NOMO-1 (cell line): ENCODE results near the gene SKI.

Source experiments
- DNase-seq, 2 experiments: peaks; one replicate each; lab custom pipeline; 2025; ENCODE audit not compliant: unreplicated experiment in 2 of 2; lab: John Stamatoyannopoulos, UW

The SKI gene

DNA sequence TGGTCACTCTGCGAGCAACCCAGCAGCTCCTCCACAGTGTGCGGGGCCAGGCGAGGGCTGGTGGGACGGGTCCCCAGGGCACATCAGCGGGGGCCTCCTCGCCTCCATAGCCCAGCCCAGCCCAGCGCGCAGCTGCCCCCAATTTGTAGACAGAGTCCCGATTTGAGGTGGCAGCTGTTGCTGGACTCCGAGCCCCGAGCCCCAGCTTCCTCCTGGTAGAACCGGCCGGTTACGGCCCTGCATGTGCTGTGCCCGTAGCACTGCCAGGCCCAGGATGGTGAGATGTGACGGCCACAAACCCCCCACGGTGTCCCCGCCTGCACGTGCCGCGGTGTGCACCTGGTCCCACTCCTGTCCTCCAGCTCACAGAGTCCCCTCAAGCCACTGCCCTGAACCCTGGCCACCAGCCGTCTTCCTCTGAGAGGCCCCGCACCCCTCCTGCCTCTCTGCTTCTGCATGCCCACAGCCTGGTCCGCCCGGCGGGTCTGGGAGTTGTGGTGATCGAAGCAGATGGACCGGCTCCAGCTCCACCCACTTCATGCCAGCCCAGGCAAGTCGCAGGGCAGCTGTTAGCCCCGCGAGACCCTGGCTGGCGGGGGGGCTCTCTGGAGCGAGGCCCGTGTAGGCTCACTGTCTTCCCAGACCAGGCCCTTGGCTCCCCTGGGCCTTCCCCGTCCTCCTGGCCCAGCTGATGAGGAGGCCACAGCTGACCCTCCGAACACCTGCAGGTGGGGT lies 107.8 kb downstream of the SKI start:
- DNase-seq = no peak

DNA sequence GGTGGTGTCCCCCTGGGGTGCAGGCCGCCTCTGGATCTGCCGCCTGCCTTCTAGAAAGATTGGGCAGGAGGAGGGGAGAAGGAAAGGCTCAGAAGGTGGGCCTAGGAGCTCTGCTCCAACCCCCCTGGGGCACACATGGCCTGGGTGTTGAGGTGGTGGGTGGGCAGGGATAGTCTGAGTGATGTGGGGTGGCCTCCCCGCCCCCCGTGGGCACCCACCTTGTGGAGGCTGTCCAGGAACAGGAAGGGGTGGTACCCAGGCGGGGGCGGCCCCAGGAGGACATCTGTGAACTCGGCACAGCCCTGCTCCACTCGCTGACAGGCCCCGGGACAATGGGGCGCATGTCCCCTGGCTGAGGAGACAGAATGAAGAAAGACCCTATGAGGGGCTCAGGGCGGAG lies 108.4 kb downstream of the SKI start:
- DNase-seq = no peak

DNA sequence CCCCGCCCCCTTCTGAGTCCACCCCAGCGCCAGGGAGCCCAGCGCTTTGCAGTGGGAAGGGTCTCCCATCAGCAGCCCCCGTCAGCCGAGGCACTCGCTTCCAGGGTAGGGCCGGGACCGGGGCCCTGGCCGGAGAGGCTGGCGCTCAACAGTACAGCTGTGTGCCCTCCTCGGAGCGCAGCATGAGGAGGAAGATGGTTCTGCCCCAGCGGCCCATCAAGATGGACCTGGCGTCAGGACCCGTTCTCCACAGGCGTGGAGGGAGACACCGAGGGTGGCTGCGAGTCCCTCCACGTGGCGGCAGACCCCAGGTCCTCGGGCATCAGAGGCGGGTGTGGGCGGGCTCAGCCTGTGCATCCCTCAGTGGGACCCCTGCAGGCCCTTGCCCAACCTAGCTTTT lies 109.0 kb downstream of the SKI start:
- no peak for DNase-seq

DNA sequence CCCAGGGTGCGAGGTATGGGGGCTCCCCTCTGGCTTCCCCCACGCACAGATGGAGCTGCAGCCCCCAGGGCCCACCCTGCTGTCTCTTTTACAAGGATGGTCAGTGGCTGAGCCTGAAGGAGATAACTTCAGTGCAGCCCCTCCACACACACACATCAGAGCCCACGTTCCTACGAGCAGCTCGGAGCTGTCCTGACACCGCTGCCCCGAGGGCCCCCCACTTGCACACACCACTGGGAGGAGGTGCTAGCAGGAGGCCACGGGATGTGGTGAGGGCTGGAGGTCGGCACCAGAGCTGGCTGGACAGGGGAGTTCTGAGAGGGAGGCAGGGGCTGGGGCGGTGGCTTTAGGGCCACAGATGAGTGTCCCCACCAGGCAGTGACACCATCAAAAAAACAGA lies 109.4 kb downstream of the SKI start:
- no peak for DNase-seq

DNA sequence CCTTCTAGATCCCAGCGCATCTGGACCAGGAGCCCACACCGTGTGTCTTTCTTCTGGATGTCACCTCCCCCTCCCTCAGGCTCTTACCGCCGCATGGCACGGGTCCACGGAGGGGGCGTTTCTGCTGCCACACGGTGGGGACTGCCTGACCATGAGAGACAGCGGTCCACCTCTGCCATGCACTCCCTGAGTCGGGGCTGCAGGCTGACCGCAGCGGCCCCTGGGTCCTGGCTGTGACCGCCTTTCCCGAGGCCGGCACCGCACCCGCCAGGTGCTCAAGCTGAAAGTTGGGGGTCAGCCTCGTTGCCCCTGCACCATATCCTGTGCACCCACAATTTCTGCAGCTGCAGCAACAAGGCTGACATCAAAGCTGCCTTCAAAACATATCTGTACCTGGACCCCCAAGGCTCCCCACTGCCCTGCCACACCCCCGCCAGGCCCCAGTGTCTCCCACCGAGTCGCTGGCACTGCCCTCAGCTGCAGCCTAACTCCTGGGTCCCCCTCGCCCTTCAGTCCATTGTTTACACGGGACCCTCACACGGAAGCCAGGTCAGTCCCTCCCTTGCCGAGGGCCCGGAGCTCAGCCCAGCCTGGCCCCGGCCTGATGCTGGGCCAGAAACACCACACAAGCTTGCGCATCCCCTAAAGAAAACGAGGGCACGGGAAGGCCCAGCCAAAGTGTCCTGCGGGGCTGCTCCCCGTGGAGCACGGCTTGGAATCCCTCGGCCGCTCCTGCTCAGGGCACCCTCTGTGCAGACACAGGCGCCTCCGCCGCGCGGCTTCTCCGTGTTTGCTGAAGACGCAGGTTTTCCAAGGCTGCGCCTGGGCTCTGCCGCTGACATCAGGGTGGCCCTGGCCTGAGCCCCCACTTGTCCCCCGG lies 111.3 kb downstream of the SKI start:
- DNase-seq = no peak

DNA sequence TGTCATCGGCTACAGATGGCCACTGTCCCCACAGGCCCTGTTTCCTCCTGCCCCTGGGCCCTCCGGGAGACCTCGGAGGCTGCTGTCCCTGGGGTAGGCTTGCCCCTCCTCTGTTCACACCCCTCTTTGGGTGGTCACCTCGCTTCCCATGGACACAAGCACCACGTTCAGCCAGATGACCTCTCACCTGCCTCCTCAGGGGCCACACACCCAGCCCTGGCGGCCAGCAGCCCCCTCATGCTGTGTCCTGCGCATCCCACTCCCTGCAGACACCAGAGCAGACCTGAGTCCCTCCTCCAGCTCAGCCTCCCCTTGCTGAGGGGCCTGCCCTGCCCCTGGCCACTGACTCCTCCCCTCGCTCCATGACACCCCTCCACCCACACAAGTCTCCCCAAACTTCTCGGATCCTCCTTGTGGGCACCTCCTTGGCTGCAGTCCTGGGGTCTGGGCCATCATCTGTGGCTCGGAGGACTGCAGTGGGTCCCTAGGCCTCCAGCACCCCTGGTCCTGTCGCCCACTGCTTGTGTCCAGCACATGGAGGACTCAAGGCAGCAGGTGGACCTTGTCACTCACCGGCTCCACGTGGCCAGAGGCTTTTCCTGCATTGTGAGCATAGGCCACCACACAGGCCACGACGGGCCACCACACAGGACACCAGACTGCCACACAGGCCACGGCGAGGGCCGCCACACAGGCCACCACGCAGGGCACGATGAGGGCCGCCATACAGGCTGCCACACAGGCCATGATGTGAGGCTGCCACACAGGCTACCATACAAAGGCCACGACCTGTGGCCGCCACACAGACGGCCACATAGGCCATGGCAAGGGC lies 112.2 kb downstream of the SKI start:
- DNase-seq = no peak

DNA sequence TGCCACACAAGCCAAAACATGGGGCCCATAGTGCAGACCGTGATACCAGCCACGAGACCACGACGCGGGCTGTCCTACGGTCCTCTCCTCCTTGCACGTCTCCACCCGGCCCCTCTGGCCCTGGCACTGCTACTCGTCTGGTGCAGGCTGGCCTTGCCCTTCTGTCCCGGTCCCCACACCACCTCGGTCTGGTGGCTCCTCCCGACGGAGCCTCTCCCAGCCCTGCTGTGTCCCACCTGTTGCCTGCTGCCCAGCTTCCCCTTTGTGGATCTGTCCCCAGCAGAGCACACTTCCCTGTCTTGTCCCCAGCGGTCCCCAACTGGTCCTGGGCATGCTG lies 112.8 kb downstream of the SKI start:
- no peak for DNase-seq

DNA sequence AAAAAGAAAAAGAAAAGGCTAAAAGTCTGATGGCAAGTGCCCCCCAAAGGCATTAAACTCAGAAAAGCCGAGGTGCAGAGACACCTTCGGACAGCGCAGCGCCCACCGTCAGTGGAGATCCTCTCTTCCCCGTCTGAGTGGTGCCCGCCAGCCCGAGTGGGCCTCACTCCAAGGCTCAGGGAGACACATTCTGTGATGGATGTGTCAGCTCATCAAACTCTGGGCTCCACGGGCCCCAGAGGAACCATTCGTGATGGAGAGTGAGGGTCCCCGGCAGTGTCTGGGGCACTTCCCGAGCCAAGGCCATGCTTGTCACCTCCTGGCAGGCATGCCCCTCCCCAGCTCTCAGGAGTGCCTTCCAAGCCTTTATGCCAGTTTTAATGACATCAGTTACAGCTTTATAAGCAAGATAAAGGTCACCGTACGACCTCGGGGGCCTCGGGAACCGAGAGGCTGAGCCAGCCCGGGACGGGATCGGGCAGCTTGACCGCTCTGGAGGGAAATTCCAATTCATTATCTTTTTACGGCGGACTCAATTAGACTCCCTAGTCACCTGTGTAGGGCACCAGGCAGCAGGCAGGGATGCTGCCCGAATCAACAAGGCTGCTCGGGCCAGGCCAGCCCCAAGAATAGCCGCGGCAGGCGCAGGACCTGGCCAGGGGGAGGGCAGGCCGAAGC lies 113.7 kb downstream of the SKI start:
- DNase-seq = no peak

DNA sequence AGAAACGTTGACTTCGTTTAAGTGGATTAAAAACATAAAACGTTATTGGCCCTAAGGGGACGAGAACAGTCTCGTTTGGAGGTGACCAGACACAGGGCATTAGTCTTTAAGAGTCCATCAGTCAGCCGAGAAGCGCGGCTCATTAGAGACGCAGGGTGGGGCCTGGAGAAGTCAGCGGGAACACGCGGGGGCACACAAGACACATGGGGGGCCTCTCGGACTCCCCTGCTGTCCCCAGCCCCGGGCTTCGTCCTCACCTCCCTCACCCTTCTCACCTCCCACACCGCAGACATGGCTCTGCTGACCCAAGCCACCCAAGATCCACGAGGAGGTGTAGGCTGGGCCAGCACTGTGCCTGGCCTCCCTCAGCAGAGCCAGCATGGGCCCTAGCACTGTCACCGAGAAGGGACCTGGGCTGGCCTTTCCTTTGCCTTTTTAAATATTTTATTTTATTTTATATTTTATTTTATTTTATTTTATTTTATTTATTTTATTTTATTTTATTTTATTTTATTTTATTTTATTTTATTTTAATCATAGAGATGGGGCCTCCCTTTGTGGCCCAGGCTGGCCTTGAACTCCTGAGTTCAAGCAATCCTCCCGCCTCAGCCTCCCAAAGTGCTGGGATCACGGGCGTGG lies 114.4 kb downstream of the SKI start:
- no peak for DNase-seq

DNA sequence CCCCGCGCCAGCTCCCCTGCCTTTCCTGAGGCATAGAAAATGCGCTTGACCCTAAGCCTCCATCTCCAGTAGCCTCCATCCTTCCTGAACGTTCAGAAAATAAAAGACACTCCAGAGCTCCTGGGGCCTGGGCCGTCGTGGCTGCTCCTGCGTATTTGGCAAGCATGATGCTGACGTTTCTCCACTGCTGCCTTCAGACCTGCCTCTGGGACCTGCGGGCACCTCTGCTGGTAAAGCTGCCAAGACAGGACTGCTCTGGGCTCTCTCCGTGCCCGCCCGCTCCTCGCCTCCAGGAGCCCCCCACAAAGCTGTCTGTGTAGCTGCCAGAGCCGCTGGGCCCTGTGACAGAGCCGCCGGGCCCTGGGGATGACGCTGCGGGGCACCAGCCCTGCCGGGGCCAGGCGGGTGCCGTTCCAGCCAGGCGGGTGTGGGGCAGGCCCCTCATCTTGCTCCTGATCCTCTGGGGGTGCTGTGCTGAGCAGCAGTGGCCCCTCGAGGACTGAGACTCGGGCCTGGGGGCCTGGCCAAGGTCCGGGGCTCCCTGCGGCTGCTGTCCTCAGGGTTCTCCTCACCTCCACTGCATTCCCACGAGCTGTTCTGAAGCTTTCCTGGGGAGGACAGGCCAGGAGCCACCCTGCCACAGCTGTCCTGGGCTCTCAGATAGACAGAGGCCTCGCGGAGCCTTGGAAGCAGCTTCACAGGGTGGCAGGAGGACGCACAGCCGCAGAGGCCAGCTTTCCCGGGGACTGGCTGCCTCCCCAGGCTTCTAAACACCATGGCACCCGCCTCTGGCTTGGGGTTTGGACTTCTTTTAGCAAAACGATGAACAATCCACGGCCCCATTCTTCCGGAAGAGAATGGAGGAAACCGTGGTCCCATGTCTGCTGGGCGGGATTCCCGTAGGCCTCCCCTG lies 115.2 kb downstream of the SKI start:
- no peak for DNase-seq

DNA sequence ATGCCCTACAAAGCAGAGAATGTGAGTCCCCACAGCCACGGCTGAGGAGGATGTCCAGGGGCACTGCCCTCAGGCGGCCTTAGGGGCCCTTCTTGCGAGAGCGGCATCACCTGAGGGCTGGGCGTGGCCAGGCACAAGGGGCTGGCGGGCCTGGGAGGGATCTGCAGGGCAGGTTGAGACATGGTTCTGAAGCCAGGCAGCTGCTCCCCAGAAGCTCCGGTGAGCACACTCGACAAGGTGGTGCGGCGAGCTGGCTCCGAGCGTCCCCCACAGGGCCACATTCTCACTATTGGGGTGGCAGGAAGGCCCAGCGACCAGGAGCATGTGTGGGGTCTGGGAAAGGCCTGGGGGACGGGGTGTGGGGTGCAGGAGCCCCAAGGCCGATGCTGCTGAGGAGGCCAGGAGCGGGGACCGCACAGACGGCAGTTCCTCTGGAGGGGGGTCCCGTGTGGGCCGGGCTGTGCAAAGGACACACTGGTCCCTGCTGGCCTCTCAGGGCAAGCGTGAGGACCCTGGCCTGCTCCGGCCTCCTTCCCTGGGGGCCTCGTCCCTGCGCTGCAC lies 116.1 kb downstream of the SKI start:
- DNase-seq = no peak

DNA sequence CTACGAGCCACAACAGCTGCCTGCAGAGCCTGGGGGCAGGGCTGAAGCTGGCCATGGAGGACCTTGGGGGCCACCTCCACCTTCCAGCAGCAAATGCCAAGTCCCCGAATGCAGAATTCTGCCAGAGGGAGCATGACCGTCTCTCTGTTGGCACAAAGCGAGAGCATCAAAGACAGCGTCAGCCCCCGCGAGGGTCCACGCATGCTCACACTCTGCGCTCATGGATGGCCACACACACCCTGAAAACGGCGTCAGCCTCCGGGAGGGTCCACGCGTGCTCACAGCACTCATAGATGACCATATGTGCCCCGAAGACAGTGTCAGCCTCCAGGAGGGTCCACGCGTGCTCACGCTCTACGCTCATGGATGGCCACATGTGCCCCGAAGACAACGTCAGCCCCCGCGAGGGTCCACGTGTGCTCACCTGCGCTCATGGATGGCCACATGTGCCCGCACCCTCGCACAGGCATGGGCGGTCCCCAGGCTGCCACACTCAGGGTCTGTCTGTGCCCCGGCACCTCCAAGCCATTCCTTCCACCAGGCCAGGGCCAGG lies 116.7 kb downstream of the SKI start:
- DNase-seq = no peak

DNA sequence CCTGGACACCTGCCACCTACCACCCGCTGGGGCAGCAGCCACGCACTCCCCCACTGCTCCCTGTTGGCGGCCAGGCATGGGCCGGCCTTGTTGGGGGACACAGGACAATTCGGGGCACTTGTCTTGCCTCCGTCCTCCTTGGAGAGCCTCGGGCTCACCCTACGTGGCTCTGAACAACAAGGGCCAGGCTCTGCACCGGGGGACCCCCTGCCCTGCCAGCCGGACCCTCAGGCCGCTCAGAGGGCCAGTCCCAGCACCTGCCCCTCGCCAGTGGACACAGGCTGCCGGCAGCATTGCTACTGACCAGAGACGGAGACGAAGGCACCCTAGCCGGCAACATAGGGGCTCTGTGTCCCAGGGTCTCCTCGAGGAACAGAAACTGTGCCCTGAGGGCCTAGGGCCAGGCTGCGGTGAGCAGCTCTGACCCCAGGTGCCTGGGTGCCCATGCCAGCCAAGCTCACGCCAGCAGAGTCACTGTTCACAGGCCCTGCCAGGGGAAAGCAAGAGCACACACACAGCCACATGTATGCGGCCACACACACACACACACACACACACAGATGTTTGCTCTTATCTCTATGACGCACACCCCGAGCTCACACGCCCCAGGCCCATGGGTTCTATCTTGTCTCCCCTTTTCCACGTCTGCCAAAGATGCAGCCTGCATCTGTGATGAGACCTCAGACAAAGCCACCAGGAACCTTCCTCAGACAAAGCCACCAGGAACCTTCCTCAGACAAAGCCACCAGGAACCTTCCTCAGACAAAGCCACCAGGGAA lies 117.4 kb downstream of the SKI start:
- no peak for DNase-seq

DNA sequence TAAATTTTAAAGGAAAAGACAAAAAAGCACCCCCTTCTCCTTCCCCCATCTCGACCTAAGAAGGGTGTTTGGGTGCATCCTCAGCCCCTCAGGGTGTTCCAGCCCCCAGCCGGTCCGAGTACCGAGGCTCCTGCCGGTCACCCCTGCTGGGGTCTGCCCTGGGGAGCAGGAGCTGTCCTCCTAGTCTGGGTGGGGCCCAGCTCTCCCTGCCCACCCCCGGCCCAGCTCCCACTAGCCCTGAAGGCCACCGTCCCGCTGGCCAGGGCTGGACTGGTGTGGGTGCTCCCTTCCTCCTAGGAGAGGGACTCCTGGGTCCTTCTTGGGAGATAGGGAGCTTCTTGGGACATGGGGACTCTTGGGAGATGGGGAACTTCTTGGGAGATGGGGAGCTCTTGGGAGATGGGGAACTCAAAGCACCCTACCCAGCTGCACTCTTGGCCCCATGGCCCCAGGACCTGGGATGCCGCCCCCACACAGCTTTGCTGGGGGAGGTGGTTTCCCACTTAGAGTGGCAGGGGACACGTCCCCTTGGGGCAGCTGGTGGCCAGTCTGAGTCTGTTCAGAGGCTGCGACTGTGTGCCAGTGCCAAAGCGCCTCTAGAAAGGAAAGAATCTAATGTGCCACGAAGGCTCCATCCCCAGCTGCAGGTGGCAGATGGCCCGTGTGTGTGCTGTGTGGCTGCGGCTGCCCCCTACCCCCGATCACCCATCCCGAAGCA lies 118.7 kb downstream of the SKI start:
- no peak for DNase-seq

DNA sequence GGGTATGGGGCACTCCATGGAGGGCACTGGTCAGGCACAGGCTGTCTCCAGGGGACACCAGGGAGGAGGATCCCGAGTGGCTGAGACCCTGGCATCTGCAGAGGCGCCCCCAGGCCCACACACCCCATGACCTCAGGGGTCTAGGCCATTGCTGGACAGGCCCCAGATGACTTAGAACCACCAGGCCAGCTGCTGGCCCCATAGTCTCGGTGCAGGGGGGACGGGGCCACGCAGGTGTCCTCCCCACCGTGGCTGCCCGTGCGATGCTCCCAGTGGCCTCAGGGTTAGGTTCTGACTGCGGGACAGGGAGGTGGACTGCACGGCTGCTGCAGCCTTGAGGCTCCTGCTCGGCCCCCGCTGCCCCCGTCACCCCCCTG lies 119.3 kb downstream of the SKI start:
- DNase-seq = no peak

DNA sequence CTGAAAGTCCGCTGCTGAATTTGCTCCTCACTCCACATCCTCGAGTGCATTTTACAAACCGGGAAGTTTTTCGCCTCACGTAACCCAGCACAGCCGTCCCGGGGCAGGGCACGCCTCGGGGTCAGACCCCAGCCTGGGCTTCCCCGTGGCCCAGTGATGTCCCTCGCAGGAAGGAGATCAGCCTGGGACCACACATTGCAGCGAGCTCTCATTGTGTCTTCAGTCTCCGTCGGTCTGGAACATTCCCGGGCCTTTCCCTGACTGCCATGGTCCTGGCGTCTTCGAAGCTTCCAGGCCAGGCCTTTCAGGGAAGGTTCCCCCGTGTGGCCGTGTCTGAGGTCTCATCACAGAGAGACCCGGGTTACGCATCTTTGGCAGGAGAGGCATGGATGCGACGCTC lies 119.8 kb downstream of the SKI start:
- DNase-seq = no peak
